ENCODE results near the gene IRF4.

Gene IRF4

GRCh38 chr6:408599-409102, 17.1 kb downstream of the IRF4 start:
- POLR2A ChIA-PET = no interaction called here
- TF ChIP-seq ZNF529 (tag by site-specific recombination; IDR thresholded peaks at IDR 0.05; ENCODE audit: insufficient replicate concordance) (no peak), ZIC2 (tag by site-specific recombination; IDR thresholded peaks at IDR 0.05) (no peak), ZNF654 (tag by site-specific recombination; IDR thresholded peaks at IDR 0.05; ENCODE audit: low read depth) (peak; percentile 58), KLF7 (tag by site-specific recombination; IDR thresholded peaks at IDR 0.05; ENCODE audit: borderline replicate concordance) (no peak), ZNF580 (tag by site-specific recombination; IDR thresholded peaks at IDR 0.05) (0 out of 2 replicates have a peak, but pooled peaks have one; percentile 21), ZNF560 (tag by site-specific recombination; IDR thresholded peaks at IDR 0.05; ENCODE audit: borderline replicate concordance) (no peak), SP7 (tag by site-specific recombination; IDR thresholded peaks at IDR 0.05) (0 out of 2 replicates have a peak, but pooled peaks have one; percentile 13), TRIM28 (IDR thresholded peaks at IDR 0.05; ENCODE audit: borderline replicate concordance, low read length) (peak; percentile 67; the same call in 1 of the 2 replicates), ZNF585B (tag by site-specific recombination; IDR thresholded peaks at IDR 0.05) (no peak)
- TF ChIP-seq, protein P1, sequence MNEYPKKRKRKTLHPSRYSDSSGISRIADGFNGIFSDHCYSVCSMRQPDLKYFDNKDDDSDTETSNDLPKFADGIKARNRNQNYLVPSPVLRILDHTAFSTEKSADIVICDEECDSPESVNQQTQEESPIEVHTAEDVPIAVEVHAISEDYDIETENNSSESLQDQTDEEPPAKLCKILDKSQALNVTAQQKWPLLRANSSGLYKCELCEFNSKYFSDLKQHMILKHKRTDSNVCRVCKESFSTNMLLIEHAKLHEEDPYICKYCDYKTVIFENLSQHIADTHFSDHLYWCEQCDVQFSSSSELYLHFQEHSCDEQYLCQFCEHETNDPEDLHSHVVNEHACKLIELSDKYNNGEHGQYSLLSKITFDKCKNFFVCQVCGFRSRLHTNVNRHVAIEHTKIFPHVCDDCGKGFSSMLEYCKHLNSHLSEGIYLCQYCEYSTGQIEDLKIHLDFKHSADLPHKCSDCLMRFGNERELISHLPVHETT (tag by site-specific recombination; IDR thresholded peaks at IDR 0.05) = no peak
- TF ChIP-seq, protein P2, sequence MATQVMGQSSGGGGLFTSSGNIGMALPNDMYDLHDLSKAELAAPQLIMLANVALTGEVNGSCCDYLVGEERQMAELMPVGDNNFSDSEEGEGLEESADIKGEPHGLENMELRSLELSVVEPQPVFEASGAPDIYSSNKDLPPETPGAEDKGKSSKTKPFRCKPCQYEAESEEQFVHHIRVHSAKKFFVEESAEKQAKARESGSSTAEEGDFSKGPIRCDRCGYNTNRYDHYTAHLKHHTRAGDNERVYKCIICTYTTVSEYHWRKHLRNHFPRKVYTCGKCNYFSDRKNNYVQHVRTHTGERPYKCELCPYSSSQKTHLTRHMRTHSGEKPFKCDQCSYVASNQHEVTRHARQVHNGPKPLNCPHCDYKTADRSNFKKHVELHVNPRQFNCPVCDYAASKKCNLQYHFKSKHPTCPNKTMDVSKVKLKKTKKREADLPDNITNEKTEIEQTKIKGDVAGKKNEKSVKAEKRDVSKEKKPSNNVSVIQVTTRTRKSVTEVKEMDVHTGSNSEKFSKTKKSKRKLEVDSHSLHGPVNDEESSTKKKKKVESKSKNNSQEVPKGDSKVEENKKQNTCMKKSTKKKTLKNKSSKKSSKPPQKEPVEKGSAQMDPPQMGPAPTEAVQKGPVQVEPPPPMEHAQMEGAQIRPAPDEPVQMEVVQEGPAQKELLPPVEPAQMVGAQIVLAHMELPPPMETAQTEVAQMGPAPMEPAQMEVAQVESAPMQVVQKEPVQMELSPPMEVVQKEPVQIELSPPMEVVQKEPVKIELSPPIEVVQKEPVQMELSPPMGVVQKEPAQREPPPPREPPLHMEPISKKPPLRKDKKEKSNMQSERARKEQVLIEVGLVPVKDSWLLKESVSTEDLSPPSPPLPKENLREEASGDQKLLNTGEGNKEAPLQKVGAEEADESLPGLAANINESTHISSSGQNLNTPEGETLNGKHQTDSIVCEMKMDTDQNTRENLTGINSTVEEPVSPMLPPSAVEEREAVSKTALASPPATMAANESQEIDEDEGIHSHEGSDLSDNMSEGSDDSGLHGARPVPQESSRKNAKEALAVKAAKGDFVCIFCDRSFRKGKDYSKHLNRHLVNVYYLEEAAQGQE (tag by site-specific recombination; IDR thresholded peaks at IDR 0.05) = peak; percentile 60; the same call in 1 of the 2 replicates
- H3K4me3 ChIP-seq (ENCODE audit: low read depth, low read length) = no peak overlapping the region
- H3K36me3 ChIP-seq (ENCODE audit: control insufficient read depth in 2 of 2, insufficient read depth in 1 of 2, low read length in 2 of 2) = no peaks in the 10 kb centered on the region
- peaks cover 6% of the 10 kb centered on the region for H3K4me1 ChIP-seq (ENCODE audit: control insufficient read depth, insufficient read depth, low read length)
- CTCF ChIA-PET = interaction anchor here (0.7 to 7.8 kb wide), 26 partner anchors 9 to 319 kb away, joined by 3 to 106 read pairs (median 4); partner anchors contain the start of gene IRF4
- H3K27ac ChIP-seq (ENCODE audit: extremely low read depth, low read depth, low read length) = no peak overlapping the region
- no peaks in the 10 kb centered on the region for H3K9me3 ChIP-seq (ENCODE audit: control insufficient read depth, insufficient read depth, low read depth, low read length)

DNA sequence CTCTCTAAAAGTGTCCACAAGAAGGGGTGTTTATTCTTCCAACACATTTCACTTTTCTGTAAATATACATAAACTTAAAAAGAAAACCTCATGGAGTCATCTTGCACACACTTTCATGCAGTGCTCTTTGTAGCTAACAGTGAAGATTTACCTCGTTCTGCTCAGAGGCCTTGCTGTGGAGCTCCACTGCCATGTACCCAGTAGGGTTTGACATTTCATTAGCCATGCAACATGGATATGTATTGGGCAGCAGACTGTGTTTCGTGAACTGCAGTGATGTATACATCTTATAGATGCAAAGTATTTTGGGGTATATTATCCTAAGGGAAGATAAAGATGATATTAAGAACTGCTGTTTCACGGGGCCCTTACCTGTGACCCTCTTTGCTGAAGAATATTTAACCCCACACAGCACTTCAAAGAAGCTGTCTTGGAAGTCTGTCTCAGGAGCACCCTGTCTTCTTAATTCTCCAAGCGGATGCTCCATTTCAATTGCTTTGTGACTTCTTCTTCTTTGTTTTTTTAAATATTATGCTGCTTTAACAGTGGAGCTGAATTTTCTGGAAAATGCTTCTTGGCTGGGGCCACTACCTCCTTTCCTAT, 17.9 kb downstream of the IRF4 start:
- ChIA-PET POLR2A (no interaction called here), CTCF (interaction anchor here (0.6 to 7.8 kb wide), 28 partner anchors 8 to 389 kb away, joined by 3 to 106 read pairs (median 4); no protein-coding TSS in a partner anchor)
- Histone ChIP-seq H3K9me3 (ENCODE audit: control insufficient read depth, insufficient read depth, low read depth, low read length) (no peaks in the 10 kb centered on the region), H3K4me1 (ENCODE audit: control insufficient read depth, insufficient read depth, low read length) (peaks cover 6% of the 10 kb centered on the region), H3K36me3 (ENCODE audit: control insufficient read depth in 2 of 2, insufficient read depth in 1 of 2, low read length in 2 of 2) (no peaks in the 10 kb centered on the region), H3K27ac (ENCODE audit: extremely low read depth, low read depth, low read length) (no peak overlapping the region), H3K4me3 (ENCODE audit: low read depth, low read length) (no peak overlapping the region)
- TF ChIP-seq, protein P3, sequence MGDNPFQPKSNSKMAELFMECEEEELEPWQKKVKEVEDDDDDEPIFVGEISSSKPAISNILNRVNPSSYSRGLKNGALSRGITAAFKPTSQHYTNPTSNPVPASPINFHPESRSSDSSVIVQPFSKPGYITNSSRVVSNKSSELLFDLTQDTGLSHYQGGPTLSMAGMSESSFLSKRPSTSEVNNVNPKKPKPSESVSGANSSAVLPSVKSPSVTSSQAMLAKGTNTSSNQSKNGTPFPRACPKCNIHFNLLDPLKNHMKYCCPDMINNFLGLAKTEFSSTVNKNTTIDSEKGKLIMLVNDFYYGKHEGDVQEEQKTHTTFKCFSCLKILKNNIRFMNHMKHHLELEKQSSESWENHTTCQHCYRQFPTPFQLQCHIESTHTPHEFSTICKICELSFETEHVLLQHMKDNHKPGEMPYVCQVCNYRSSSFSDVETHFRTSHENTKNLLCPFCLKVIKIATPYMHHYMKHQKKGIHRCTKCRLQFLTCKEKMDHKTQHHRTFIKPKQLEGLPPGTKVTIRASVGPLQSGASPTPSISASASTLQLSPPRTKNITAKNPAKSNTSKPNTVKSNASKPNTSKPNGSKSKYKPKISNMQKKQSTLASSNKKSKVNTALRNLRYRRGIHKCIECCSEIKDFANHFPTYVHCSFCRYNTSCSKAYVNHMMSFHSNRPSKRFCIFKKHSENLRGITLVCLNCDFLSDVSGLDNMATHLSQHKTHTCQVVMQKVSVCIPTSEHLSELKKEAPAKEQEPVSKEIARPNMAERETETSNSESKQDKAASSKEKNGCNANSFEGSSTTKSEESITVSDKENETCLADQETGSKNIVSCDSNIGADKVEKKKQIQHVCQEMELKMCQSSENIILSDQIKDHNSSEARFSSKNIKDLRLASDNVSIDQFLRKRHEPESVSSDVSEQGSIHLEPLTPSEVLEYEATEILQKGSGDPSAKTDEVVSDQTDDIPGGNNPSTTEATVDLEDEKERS (tag by site-specific recombination; IDR thresholded peaks at IDR 0.05) = no peak
- TF ChIP-seq ZSCAN4 (tag by site-specific recombination; IDR thresholded peaks at IDR 0.05) (no peak), MEIS1 (CRISPR knock-in tag; IDR thresholded peaks at IDR 0.05; ENCODE audit: borderline replicate concordance) (no peak), ZFP3 (tag by site-specific recombination; IDR thresholded peaks at IDR 0.05; ENCODE audit: low read depth) (no peak), ZBTB49 (tag by site-specific recombination; IDR thresholded peaks at IDR 0.05; ENCODE audit: low read depth) (no peak), ZBTB21 (tag by site-specific recombination; IDR thresholded peaks at IDR 0.05) (no peak), ZNF654 (tag by site-specific recombination; IDR thresholded peaks at IDR 0.05; ENCODE audit: low read depth) (no peak), ZNF514 (tag by site-specific recombination; IDR thresholded peaks at IDR 0.05) (no peak), GLI4 (tag by site-specific recombination; IDR thresholded peaks at IDR 0.05) (no peak)
- TF ChIP-seq, protein P1 (tag by site-specific recombination; IDR thresholded peaks at IDR 0.05) = no peak
